HG02938 (cell line): ENCODE results near the gene DNAH14.

Experiments
- ATAC-seq: cut with Tn5 transposase; IDR thresholded peaks from one replicate; pipeline ENCODE4 v1.9.1; 2021; ENCODE audit warnings: mild to moderate bottlenecking, moderate library complexity; ENCODE audit not compliant: unreplicated experiment

Gene DNAH14

GRCh38 chr1:225445639-225446594, 516.4 kb downstream of the DNAH14 start:
- ATAC-seq, result no peak

- ATAC-seq, result no peak
These were observed 517.1 kb downstream of the DNAH14 start for GRCh38 chr1:225446595-225446960.

- ATAC-seq, result no peak
These were observed 517.6 kb downstream of the DNAH14 start for GRCh38 chr1:225446981-225447615.

- ATAC-seq, result no peak
These were observed 518.2 kb downstream of the DNAH14 start for GRCh38 chr1:225447650-225448089.

GRCh38 chr1:225448146-225448805, 518.8 kb downstream of the DNAH14 start:
- ATAC-seq, result no peak
